Measurements from ENCODE around the gene KCNJ9. TPM values are rescaled to one million over a fixed set of nuclear protein-coding genes. Genes with fewer than 3 reads are reported as not detected.

Gene KCNJ9
- total RNA-seq, 2 experiments from 2014 or later: not detected

- no peak for ATAC-seq
- H3K36me3 Mint-ChIP-seq (ENCODE audit: low read depth): peaks cover 8% of the 10 kb centered on the region
- ChIA-PET POLR2A (interaction anchor here (0.7 kb wide), 1 partner anchor 14 kb away, joined by 3 read pairs; no protein-coding TSS in a partner anchor), CTCF (interaction anchor here (0.6 to 7.3 kb wide), 3 partner anchors 12 to 157 kb away, joined by 3 to 119 read pairs (median 22); partner anchors contain the start of gene KCNJ9)
- H3K9me3 Mint-ChIP-seq: no peaks in the 10 kb centered on the region
- H3K27me3 Mint-ChIP-seq: no peaks in the 10 kb centered on the region
- H3K27ac Mint-ChIP-seq: no peak overlapping the region
- TF ChIP-seq, protein P1, sequence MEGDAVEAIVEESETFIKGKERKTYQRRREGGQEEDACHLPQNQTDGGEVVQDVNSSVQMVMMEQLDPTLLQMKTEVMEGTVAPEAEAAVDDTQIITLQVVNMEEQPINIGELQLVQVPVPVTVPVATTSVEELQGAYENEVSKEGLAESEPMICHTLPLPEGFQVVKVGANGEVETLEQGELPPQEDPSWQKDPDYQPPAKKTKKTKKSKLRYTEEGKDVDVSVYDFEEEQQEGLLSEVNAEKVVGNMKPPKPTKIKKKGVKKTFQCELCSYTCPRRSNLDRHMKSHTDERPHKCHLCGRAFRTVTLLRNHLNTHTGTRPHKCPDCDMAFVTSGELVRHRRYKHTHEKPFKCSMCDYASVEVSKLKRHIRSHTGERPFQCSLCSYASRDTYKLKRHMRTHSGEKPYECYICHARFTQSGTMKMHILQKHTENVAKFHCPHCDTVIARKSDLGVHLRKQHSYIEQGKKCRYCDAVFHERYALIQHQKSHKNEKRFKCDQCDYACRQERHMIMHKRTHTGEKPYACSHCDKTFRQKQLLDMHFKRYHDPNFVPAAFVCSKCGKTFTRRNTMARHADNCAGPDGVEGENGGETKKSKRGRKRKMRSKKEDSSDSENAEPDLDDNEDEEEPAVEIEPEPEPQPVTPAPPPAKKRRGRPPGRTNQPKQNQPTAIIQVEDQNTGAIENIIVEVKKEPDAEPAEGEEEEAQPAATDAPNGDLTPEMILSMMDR (IDR thresholded peaks at IDR 0.05): no peak
- H3K4me1 Mint-ChIP-seq (ENCODE audit: low read depth): peaks cover 51% of the 10 kb centered on the region
- intact Hi-C loops (cut with micrococcal nuclease): loop anchor here (10.0 kb wide), 1 partner anchor 519 kb away; no protein-coding TSS in a partner anchor
- no peak overlapping the region for H3K4me3 Mint-ChIP-seq
- DNase-seq: no peak
These were observed 14.2 kb downstream of the KCNJ9 start for GRCh38 chr1:160095382-160096105.

GRCh38 chr1:160096274-160097116 is 15.2 kb downstream of the KCNJ9 start:
- H3K4me3 Mint-ChIP-seq: peak overlapping the region; percentile 85
- DNase-seq (peak; percentile 49), ATAC-seq (no peak)
- intact Hi-C loops (cut with micrococcal nuclease): loop anchor here (10.0 kb wide), 1 partner anchor 518 kb away; no protein-coding TSS in a partner anchor
- peak overlapping the region; percentile 90 for H3K27ac Mint-ChIP-seq
- no peaks in the 10 kb centered on the region for H3K27me3 Mint-ChIP-seq
- TF ChIP-seq, protein P1 (IDR thresholded peaks at IDR 0.05): no peak
- peaks cover 8% of the 10 kb centered on the region for H3K36me3 Mint-ChIP-seq (ENCODE audit: low read depth)
- peaks cover 61% of the 10 kb centered on the region for H3K4me1 Mint-ChIP-seq (ENCODE audit: low read depth)
- ChIA-PET CTCF (interaction anchor here (0.6 to 7.3 kb wide), 8 partner anchors 9 to 280 kb away, joined by 3 to 119 read pairs (median 10); partner anchors contain the start of gene KCNJ9), POLR2A (interaction anchor here (1.1 kb wide), 2 partner anchors 14 to 166 kb away, joined by 3 read pairs; partner anchors contain the start of gene DCAF8)
- H3K9me3 Mint-ChIP-seq: no peaks in the 10 kb centered on the region

DNA sequence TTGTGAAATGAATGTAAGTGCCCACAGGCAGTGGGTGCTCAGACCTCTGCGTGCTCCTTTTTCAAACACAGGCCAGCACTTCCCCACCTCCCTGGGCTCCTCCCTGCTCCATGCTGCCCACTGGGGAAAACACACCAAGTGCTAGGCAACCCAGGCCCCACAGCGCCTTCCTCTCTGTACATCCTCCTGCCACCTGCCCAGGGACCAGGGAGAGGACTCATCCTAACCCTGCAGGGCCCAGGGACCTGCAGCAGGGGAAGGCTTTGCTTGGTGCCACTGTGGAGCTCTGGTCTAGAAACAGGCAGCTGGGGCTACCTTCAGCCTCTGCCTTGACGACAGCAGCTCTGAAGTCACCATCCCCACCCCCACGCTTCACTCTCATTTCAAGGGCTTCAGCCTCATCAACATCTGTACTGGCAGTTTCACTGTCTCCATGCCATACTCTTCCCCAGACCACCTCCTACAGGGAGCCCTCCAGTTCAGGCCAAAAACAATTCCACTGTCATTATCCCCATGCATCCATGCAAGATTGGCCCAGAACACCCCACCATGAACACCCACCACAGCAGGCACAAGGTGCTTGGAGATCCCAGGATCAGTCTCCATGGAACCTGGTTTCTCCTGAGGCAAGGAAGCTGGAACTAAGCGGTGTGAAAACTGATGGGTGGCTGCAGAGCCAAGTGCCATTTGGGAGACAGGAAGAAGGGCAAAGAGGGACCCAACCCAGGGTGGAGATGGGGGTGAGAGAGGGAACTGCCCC is 16.0 kb downstream of the KCNJ9 start:
- peak; percentile 81 for DNase-seq
- peak; percentile 13 for ATAC-seq
- TF ChIP-seq, protein P1 (IDR thresholded peaks at IDR 0.05): no peak
- peak overlapping the region; percentile 90 for H3K27ac Mint-ChIP-seq
- no peaks in the 10 kb centered on the region for H3K9me3 Mint-ChIP-seq
- peaks cover 6% of the 10 kb centered on the region for H3K36me3 Mint-ChIP-seq (ENCODE audit: low read depth)
- ChIA-PET POLR2A (interaction anchor here (1.0 to 1.7 kb wide), 8 partner anchors 11 to 172 kb away, joined by 3 to 8 read pairs (median 3); partner anchors contain the start of genes DCAF8 and TAGLN2), CTCF (interaction anchor here (0.7 to 7.3 kb wide), 11 partner anchors 10 to 279 kb away, joined by 3 to 119 read pairs (median 4); partner anchors contain the start of genes KCNJ9 and PIGM)
- H3K4me1 Mint-ChIP-seq (ENCODE audit: low read depth): peaks cover 67% of the 10 kb centered on the region
- no peaks in the 10 kb centered on the region for H3K27me3 Mint-ChIP-seq
- H3K4me3 Mint-ChIP-seq: peak overlapping the region; percentile 85
- intact Hi-C loops (cut with micrococcal nuclease): loop anchor here (10.0 kb wide), 1 partner anchor 517 kb away; no protein-coding TSS in a partner anchor

DNA sequence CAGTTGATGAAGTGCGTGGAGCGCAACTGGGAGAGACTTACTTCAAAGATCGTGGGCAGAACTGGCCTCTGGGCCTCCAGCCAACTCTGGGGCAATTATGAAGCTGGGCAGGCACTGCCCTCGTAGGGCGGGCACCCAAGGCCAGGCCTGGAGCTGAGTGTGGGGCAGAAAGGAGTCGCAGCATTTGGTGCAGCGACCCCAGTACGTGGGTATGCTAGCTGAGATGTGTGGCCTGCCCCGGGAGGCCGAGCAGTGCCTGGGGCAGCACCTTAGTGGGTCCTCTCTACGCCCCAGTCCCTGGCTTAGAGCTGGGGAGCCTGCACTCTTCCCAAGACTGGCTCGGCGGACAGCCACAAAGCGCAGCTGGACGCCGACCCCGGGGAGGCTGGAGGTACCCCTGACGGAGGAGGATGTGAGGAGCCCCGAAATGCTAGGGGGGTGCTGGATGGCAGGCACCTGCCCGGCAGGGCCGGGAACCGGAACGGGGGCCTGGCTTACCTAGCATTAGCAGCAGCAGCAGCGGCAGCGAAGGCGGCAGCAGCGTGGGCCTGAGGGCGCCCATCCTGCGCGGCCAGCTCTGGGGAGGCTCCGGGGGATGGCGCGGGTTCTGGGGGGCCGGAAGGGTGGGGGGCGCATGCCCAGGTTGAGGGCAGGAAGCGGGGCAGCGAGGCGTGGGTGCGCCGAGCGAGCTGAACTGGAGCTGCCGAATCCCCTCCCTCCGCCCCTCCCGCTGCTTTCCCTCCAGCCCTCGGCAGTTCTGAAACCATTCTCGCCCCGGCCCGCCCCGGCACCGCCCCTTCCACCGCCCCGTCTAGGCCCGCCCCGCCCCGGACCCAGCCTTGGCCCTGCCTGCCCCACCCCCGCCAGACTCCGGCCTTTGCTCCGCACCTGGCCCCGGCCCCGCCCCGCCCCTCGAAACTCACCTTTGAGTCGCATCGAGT is 16.8 kb downstream of the KCNJ9 start, which contains the start of gene IGSF8:
Gene IGSF8 (minus strand): TSS at position 709 of the 941 bp plus-strand sequence. CDS start 147 bp downstream, at position 562.
- Mint-ChIP-seq H3K4me3 (peak within 1 kb of the TSS; percentile 85), H3K36me3 (ENCODE audit: low read depth) (peaks cover 6% of the 10 kb centered on the region), H3K27ac (peak within 1 kb of the TSS; percentile 90), H3K4me1 (ENCODE audit: low read depth) (peaks cover 72% of the 10 kb centered on the region), H3K27me3 (no peaks in the 10 kb centered on the region), H3K9me3 (no peaks in the 10 kb centered on the region)
- ChIA-PET CTCF (interaction anchor here (0.6 to 7.3 kb wide), 11 partner anchors 10 to 279 kb away, joined by 3 to 119 read pairs (median 8); partner anchors contain the start of genes KCNJ9 and PIGM), POLR2A (interaction anchor here (1.0 to 1.7 kb wide), 7 partner anchors 12 to 173 kb away, joined by 3 to 8 read pairs (median 3); partner anchors contain the start of genes DCAF8 and TAGLN2)
- intact Hi-C loops (cut with micrococcal nuclease): loop anchor here (10.0 kb wide), 1 partner anchor 517 kb away; no protein-coding TSS in a partner anchor
- peak; percentile 59 for ATAC-seq
- DNase-seq: peak; percentile 96
- TF ChIP-seq, protein P1 (IDR thresholded peaks at IDR 0.05): no peak
